Astrocyte (in vitro differentiated cells and primary cell): Measurements from ENCODE around the gene FGGY. TPM values are rescaled to one million over a fixed set of nuclear protein-coding genes. Genes with fewer than 3 reads are reported as not detected.
"Not testable (repeated sequence)": the region's sequence is repeated elsewhere in the genome, so short reads cannot be mapped to it uniquely, and the experiment has no call there.

Experiments
- DNase-seq: peaks from one replicate; pipeline ENCODE4 v3.0.0-alpha.2; 2010; ENCODE audit warnings: low read depth
- FAIRE-seq: peaks from 2 replicates; lab custom pipeline; 2011; peaks lifted over from hg19 to GRCh38; lab: Jason Lieb, UNC
- H2AFZ ChIP-seq: 2 replicates; pipeline ENCODE4 v1.6.0; 2012; ENCODE audit warnings: low read depth, low read length, inconsistent platforms
- H3K27ac ChIP-seq: 2 replicates; pipeline ENCODE4 v1.5.1; 2011; ENCODE audit warnings: low read depth, low read length, inconsistent platforms
- H3K27me3 ChIP-seq: 2 replicates; pipeline ENCODE4 v1.6.0; 2011; ENCODE audit warnings: low read length, inconsistent platforms; ENCODE audit not compliant: insufficient read depth
- H3K36me3 ChIP-seq: 2 replicates; pipeline ENCODE4 v1.5.1; 2011; ENCODE audit warnings: low read length, inconsistent platforms; ENCODE audit not compliant: insufficient read depth
- H3K4me1 ChIP-seq: 2 replicates; pipeline ENCODE4 v1.5.1; 2011; ENCODE audit warnings: low read length, inconsistent platforms; ENCODE audit not compliant: insufficient read depth
- H3K4me2 ChIP-seq: 2 replicates; pipeline ENCODE4 v1.6.0; 2012; ENCODE audit warnings: low read length, inconsistent platforms
- H3K4me3 ChIP-seq: 2 replicates; pipeline ENCODE4 v1.5.1; 2011; ENCODE audit warnings: low read depth, mild to moderate bottlenecking, low read length, inconsistent platforms; ENCODE audit not compliant: insufficient read depth
- H3K79me2 ChIP-seq: 2 replicates; pipeline ENCODE4 v1.6.0; 2012; ENCODE audit warnings: mild to moderate bottlenecking, low read length, inconsistent platforms; ENCODE audit not compliant: insufficient read depth
- H3K9ac ChIP-seq: 2 replicates; pipeline ENCODE4 v1.6.0; 2012; ENCODE audit warnings: mild to moderate bottlenecking, low read length, inconsistent platforms
- H3K9me3 ChIP-seq: 2 replicates; pipeline ENCODE4 v1.5.1; 2012; ENCODE audit warnings: low read depth, mild to moderate bottlenecking, low read length, inconsistent platforms; ENCODE audit not compliant: insufficient read depth
- H4K20me1 ChIP-seq: 2 replicates; pipeline ENCODE4 v1.6.0; 2012; ENCODE audit warnings: low read length, inconsistent platforms; ENCODE audit not compliant: insufficient read depth
- H3K27ac Mint-ChIP-seq: one replicate; pipeline ENCODE4 v1.8.0; 2021; ENCODE audit warnings: mild to moderate bottlenecking, mixed read lengths; ENCODE audit not compliant: unreplicated experiment
- H3K27me3 Mint-ChIP-seq: one replicate; pipeline ENCODE4 v1.8.0; 2021; ENCODE audit warnings: low read depth, mixed read lengths; ENCODE audit not compliant: unreplicated experiment
- H3K36me3 Mint-ChIP-seq: one replicate; pipeline ENCODE4 v1.8.0; 2021; ENCODE audit warnings: low read depth, mixed read lengths; ENCODE audit not compliant: unreplicated experiment
- H3K4me1 Mint-ChIP-seq: one replicate; pipeline ENCODE4 v1.8.0; 2021; ENCODE audit warnings: low read depth, mixed read lengths; ENCODE audit not compliant: unreplicated experiment
- H3K4me3 Mint-ChIP-seq: one replicate; pipeline ENCODE4 v1.8.0; 2021; ENCODE audit warnings: mild to moderate bottlenecking, moderate library complexity, mixed read lengths; ENCODE audit not compliant: unreplicated experiment
- H3K9me3 Mint-ChIP-seq: one replicate; pipeline ENCODE4 v1.8.0; 2021; ENCODE audit warnings: mild to moderate bottlenecking, mixed read lengths; ENCODE audit not compliant: unreplicated experiment
- EZH2 ChIP-seq: IDR thresholded peaks from 2 replicates; pipeline ENCODE4 v1.6.1; 2012; ENCODE audit warnings: mild to moderate bottlenecking, low read length, inconsistent platforms; ENCODE audit not compliant: insufficient read depth
- total RNA-seq: library from RNA; stranded (reverse); gene quantifications from 2 replicates; pipeline ENCODE4 v1.2.1, GENCODE V29; 2021
- TF ChIP-seq, protein P1 (sequence below): IDR thresholded peaks from 2 replicates; pipeline ENCODE4 v1.5.1; 2011; ENCODE audit warnings: low read depth, mild to moderate bottlenecking, inconsistent platforms, low read length, moderate library complexity; ENCODE audit not compliant: insufficient read depth

FGGY gene
- total RNA-seq, 1 donor from 2014 or later = 6.8 TPM

DNA sequence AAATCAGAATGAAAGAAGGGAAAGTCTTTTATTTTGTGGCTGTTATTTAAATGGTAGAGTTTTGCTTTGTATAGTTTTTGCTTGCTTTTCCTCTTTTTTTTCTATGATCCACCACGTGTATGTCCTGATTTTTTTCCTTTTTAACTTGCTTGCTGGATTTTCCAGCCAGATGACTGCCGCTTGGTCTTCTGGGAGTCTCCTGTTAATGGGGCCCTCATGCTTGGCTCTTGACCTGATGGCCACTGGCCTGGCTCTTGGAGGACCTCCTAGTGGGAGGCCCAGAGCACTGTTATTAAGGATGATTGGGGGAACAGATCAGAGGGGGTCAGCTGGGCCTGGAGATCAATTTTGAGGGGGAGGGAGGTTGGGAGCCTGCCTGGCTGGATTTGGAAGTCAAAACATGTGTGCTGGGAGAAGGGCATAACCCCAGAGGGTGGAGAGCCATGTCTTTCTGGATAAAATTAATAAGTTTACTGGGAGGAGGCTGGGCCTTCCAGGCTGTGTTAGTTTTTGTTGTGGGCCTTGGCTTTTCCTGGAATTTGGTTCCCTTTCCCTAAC lies 1.2 kb downstream of the FGGY start:
- peak overlapping the region; percentile 87 for H3K4me3 Mint-ChIP-seq
- H2AFZ ChIP-seq = no peak overlapping the region
- H3K36me3 ChIP-seq = no peaks in the 10 kb centered on the region
- peaks cover 6% of the 10 kb centered on the region for H3K9me3 Mint-ChIP-seq
- no peak overlapping the region for H3K4me2 ChIP-seq
- FAIRE-seq (no peak), DNase-seq (no peak)
- no peak overlapping the region for H3K9ac ChIP-seq
- no peaks in the 10 kb centered on the region for H3K79me2 ChIP-seq
- H3K27ac Mint-ChIP-seq = peak overlapping the region; percentile 92
- H3K27me3 Mint-ChIP-seq = no peaks in the 10 kb centered on the region
- H3K4me1 Mint-ChIP-seq = peaks cover 14% of the 10 kb centered on the region
- H3K27me3 ChIP-seq = no peaks in the 10 kb centered on the region
- no peaks in the 10 kb centered on the region for H3K36me3 Mint-ChIP-seq
- no peaks in the 10 kb centered on the region for H4K20me1 ChIP-seq
- TF ChIP-seq, protein P1, sequence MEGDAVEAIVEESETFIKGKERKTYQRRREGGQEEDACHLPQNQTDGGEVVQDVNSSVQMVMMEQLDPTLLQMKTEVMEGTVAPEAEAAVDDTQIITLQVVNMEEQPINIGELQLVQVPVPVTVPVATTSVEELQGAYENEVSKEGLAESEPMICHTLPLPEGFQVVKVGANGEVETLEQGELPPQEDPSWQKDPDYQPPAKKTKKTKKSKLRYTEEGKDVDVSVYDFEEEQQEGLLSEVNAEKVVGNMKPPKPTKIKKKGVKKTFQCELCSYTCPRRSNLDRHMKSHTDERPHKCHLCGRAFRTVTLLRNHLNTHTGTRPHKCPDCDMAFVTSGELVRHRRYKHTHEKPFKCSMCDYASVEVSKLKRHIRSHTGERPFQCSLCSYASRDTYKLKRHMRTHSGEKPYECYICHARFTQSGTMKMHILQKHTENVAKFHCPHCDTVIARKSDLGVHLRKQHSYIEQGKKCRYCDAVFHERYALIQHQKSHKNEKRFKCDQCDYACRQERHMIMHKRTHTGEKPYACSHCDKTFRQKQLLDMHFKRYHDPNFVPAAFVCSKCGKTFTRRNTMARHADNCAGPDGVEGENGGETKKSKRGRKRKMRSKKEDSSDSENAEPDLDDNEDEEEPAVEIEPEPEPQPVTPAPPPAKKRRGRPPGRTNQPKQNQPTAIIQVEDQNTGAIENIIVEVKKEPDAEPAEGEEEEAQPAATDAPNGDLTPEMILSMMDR = no peak
- TF ChIP-seq EZH2 = no peak
- no peaks in the 10 kb centered on the region for H3K4me1 ChIP-seq
- H3K9me3 ChIP-seq = no peaks in the 10 kb centered on the region
- no peak overlapping the region for H3K4me3 ChIP-seq
- no peak overlapping the region for H3K27ac ChIP-seq

DNA sequence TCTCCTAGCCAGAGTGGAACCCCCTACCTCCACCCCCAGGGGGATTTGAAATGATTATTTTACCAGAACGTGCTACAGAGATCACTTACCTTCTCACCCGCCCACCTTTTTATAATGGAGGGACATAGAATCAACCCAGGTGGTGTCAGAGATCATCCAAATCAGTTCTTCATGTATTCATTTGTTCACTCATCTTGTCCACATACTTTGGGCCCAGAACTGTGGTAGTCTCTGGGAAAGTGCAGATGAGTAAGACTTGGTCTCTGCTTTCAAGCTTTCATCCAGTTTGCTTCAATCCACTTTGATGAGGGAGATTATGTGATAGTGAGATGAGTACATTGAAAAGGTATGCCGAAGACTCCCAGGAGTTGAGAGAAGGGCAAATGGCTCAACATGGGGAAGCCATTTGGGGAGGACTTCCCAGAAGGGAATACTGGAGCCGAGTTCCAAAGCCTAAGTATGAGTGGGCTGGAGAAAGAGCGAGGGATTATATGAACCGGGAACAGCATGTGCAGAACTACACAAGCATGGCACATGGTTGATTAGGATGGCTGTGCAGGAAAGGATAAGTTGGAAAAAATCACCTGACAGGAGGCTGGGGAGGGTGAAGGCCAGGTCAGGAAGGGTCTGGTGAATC lies 1.9 kb downstream of the FGGY start:
- H3K4me3 Mint-ChIP-seq = peak overlapping the region; percentile 40
- no peak overlapping the region for H2AFZ ChIP-seq
- H3K36me3 Mint-ChIP-seq = no peaks in the 10 kb centered on the region

DNA sequence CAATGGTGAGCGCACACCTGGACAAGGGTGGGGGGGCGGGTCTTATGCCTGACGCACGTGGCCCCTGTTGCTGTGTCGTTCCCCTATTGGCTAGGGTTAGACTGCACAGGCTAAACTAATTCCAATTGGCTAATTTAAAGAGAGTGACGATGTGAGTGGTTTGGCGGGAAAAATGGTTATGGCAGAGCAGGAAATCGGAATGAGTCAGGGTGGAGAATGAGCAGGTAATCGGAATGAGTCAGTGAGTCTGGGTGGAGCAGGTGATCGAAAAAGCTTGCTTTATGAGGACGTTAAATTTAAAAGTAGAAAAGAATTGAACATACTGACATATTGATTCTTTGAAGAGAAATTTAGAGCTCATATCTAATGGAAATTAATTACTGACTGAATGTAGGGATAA lies 2.8 kb downstream of the FGGY start:
- H3K9me3 Mint-ChIP-seq, H3K36me3 ChIP-seq, H3K9me3 ChIP-seq, H2AFZ ChIP-seq, DNase-seq, H3K27me3 ChIP-seq, H4K20me1 ChIP-seq, FAIRE-seq, H3K27ac Mint-ChIP-seq, H3K36me3 Mint-ChIP-seq, H3K79me2 ChIP-seq, H3K4me1 ChIP-seq, H3K27me3 Mint-ChIP-seq, H3K4me3 Mint-ChIP-seq, H3K4me3 ChIP-seq, H3K4me2 ChIP-seq, H3K9ac ChIP-seq, H3K27ac ChIP-seq: not testable (repeated sequence)
- H3K4me1 Mint-ChIP-seq = peaks cover 14% of the 10 kb centered on the region

More for the DNA sequence above, 1.9 kb downstream of the FGGY start:
- peak overlapping the region; percentile 7 for H3K27ac Mint-ChIP-seq
- no peaks in the 10 kb centered on the region for H3K27me3 Mint-ChIP-seq
- no peak for FAIRE-seq
- Histone ChIP-seq H3K79me2 (no peaks in the 10 kb centered on the region), H3K4me2 (no peak overlapping the region), H3K27me3 (no peaks in the 10 kb centered on the region), H3K36me3 (no peaks in the 10 kb centered on the region), H3K4me1 (no peaks in the 10 kb centered on the region), H3K9ac (no peak overlapping the region), H4K20me1 (no peaks in the 10 kb centered on the region), H3K9me3 (no peaks in the 10 kb centered on the region), H3K27ac (no peak overlapping the region), H3K4me3 (no peak overlapping the region)
- peaks cover 14% of the 10 kb centered on the region for H3K4me1 Mint-ChIP-seq
- no peak for TF ChIP-seq EZH2
- TF ChIP-seq, protein P1 = no peak
- DNase-seq = peak; percentile 66
- H3K9me3 Mint-ChIP-seq = peaks cover 6% of the 10 kb centered on the region
